Stimulated activated CD8-positive, alpha-beta memory T cell treated with anti-CD3 and anti-CD28 coated beads, Interleukin-15, amount 100 ng/mL, for 1 hour (primary cell): ENCODE measurements around the gene ZBTB45.
A peak's percentile ranks its signal among the peaks of the same experiment; 100 is the strongest.

Source experiments
- DNase-seq: peaks from one replicate; pipeline ENCODE4 v3.0.0-alpha.2; 2020; ENCODE audit warnings: low read depth

Gene ZBTB45

DNA sequence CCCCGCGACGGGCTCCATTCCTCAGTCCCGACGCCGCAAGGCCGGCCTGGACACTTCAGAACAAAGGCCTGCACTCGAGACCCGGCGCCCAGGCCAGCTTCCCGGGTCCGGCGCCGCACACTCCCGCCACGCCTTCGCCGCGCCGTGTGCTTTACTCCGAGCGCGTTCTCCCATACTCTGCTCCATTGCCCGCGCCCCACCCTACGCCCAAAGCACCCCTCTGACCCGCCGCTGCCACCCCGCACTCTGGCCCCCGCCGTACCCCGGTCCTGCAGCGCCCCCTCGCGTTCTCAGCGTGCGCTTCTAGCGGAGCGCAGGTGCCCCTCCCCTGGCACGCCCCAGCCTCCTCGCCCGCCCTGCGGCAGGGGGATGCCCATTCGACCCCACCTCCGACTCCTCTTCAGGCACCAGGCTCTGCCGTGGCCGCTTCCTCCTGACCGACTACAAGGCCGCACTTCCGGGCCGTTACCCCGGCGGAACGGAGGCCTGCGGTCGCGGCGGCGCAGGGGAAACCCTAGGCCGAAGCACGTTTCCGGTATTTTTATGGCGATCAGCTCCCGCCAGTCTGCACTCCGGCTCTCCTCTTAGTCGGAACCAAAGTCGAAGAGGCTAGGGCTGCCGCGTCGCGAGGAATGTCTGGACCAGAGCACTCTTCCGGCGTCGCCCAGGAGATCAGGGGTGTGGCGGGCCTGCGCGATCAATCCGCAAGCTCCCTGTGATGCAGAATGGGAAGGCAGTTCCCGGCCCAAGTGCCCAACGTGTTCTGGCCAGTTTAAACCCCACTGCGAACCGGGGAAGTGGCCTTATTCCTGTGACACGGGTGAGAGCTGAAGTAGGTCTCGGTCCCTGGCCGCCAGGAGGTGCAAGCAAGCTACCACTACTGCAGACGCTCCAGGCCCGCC lies at the start of gene ZBTB45:
Gene ZBTB45, minus strand, starts transcription at position 456 of the 902 bp plus-strand sequence. CDS start 2,137 bp downstream, outside the sequence.
- peak; percentile 74 for DNase-seq

- no peak for DNase-seq
Observed at GRCh38 chr19:58568453-58569130, 49.0 kb upstream of the ZBTB45 start.

DNA sequence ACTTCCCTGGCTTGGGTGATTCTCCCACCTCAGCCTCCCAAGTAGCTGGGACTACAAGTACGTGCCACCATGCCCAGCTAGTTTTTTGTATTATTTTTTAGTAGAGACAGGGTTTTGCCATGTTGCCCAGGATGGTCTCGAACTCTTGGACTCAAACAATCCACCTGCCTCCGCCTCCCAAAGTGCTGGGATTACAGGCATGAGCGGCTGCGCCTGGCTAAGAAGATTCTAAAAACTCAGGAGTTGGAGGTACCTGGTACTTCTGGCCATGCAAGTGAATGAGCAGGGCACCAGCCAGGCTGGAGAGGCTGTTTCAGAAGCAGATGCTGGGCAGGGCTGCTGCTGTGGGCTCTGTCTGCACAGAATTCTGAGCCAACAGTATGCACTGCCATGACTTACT lies 47.4 kb upstream of the ZBTB45 start:
- DNase-seq: no peak

GRCh38 chr19:58563823-58564222 lies 44.2 kb upstream of the ZBTB45 start:
- no peak for DNase-seq

DNA sequence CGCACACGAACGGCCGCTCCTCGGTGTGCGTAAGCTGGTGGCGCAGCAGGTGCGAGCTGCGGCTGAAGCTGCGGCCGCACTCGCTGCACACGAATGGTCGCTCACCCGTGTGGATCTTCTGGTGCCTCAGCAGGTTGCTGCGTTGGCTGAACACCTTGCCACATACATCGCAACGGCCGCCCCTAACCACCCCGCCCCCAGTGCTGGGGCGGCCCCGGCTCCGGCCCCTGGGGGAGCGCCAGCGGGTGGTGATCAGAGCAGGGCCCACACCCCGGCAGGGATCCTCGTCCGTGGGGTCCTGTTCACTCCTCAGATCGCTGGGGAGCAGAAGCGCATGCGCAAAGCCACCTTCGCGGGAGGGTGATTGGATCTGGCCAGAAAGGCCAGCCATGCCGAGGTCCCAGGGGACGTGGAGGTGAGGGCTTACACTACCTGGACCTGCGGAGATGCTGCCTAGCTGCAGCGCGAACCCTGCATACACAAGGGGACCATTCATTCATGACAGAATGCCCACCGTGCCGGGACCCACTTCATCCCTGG lies 43.5 kb upstream of the ZBTB45 start:
- no peak for DNase-seq

- no peak for DNase-seq
Observed at GRCh38 chr19:58562122-58563033, 42.8 kb upstream of the ZBTB45 start.

- DNase-seq: no peak
Observed at GRCh38 chr19:58561373-58562121, 41.9 kb upstream of the ZBTB45 start.

GRCh38 chr19:58560921-58561320 lies 41.3 kb upstream of the ZBTB45 start:
- DNase-seq: no peak

GRCh38 chr19:58560007-58560887 lies 40.6 kb upstream of the ZBTB45 start:
- no peak for DNase-seq

DNA sequence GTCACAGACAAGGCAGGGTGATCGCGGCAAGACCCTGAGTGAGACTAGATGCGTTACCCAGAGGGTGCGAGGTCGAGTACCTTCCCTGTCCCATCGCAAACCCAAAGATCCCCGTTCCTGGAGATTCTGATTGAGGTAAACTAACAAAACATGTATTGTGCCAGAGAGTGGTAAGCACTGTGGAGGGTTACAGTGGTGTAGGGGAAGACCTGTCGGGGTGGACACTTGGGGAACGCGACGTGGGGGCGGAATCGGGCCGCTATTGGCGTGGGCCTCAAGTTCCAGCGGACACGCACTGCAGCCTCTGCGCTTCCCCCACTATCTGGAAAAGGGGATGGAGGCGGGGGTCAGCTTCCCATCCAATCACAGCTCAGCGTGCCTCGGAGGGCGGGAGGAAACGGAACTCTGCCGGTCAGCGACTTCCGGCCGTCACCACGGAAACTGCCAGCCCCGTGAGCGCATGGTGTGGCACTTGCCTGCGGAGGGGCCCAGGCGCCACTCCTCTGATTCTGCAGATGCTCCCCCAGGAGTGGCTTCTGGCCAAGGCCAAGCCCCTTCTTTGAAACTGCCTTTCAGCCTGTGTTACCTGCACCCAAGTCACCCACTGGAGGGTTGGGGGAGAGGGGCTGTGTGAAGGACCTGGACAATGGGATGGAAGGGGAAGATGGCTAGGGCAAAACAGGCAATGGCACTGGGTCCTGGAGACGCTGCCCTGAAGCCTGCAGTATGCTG lies 39.8 kb upstream of the ZBTB45 start:
- no peak for DNase-seq

DNA sequence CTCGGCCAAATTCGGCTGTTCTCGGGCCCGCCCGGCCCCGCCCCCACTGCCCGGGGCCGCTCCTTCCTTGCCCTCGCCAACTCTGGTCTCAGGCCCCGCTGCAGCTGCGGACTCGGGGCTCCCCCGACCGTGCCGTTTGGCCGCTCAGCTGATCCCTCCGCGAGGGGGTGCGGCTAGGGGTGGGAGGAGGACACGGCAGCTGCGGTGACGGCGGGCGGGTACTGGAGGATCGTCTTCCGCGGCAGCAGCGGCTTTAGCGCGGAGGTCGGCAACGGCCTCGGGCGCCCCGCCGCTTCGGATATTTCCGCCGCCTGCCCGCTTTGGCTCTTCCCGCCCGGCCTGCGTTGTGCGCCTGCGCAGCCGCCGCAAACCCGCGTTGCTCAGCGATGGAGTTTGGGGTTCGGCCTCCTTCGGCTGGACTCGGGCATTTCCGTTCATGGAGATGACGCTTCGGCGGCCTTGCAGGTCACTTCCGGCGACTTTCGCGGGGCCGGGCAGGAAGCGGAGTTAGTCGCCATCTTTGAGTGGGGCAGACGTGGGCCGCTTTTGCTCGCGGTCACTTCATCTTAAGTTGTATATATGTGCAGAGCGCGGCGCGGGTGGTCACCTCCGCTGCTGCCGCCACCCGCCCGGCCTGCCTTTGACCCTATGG lies 39.1 kb upstream of the ZBTB45 start:
- DNase-seq: peak; percentile 99

- DNase-seq: no peak
Observed at GRCh38 chr19:58558066-58558622, 38.5 kb upstream of the ZBTB45 start, which contains the start of gene UBE2M. UBE2M (minus strand) TSS chr19:58558611; CDS start chr19:58558381, 230 bp downstream.

GRCh38 chr19:58557221-58558065 lies 37.8 kb upstream of the ZBTB45 start:
- DNase-seq: no peak

GRCh38 chr19:58556622-58557220 lies 37.1 kb upstream of the ZBTB45 start:
- DNase-seq: no peak

- DNase-seq: no peak
Observed at GRCh38 chr19:58555920-58556621, 36.5 kb upstream of the ZBTB45 start.

DNA sequence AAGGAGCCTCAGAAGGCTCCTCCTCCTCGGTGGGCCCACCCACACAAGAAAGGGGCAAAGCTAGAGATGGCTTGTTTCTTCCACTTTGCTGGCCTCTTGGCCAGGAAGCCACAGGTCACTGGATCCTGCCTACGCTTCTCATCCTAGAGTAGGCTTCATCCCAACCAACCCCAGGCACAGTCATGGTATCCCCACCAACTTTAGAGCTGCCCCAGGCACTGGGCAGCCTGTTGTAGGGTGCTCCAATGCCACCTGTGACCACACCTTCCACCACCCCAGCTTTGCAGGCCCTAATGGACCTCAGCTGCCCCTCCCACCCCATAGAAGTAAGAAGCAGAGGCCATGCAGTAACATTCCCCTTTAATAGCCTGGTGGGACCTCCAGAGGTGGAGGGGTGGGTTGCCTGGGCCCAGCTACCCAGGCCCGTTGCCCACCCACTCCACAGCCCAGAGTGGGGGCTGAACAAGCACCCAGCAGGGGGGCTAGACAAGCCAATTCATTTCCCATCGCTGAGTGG lies 35.8 kb upstream of the ZBTB45 start:
- DNase-seq: no peak
